Measurements from ENCODE around the gene SNTA1.

DNA sequence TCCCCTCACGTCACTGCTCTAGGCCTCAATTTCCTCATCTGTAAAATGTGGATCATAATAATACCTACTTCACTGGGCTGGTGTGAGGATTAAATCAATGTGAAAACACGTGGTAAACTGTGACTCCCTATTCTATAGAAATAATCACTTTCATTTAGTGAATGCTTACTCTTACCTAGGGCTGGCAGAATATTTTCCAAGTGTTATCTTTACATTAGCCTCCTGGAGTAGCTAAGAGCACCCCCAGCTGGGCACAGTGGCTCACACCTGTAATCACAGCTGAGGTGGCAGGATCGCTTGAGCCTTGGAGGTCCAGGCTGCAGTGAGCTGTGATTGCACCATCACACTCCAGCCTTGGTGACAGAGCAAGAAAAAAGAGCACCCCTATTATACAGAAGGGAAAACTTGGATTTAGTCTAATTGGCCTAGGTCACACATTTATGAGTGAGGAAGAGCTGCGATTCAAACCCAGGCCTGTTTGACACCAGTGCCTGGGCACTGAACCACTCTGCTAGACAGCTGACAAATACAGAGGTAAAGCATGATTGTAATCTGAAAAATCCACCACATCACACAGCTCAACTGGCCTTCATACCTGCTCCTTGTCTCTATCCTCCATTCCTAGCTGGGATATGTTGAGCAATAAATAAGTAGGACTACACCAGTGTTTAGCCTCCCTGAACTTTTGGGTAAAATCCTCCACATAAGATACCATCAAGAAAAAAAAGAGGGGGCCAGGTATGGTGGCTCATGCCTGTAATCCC lies 1.4 kb upstream of the SNTA1 start:
- TF ChIP-seq, protein P1, sequence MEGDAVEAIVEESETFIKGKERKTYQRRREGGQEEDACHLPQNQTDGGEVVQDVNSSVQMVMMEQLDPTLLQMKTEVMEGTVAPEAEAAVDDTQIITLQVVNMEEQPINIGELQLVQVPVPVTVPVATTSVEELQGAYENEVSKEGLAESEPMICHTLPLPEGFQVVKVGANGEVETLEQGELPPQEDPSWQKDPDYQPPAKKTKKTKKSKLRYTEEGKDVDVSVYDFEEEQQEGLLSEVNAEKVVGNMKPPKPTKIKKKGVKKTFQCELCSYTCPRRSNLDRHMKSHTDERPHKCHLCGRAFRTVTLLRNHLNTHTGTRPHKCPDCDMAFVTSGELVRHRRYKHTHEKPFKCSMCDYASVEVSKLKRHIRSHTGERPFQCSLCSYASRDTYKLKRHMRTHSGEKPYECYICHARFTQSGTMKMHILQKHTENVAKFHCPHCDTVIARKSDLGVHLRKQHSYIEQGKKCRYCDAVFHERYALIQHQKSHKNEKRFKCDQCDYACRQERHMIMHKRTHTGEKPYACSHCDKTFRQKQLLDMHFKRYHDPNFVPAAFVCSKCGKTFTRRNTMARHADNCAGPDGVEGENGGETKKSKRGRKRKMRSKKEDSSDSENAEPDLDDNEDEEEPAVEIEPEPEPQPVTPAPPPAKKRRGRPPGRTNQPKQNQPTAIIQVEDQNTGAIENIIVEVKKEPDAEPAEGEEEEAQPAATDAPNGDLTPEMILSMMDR (IDR thresholded peaks at IDR 0.05; ENCODE audit: insufficient read depth, low read depth, low read length) = no peak
- no peak for TF ChIP-seq EZH2 (IDR thresholded peaks at IDR 0.05; ENCODE audit: insufficient read depth, low read length)

Measured in astrocyte (in vitro differentiated cells and primary cell).